NT2/D1 (cell line): Measurements from ENCODE around the gene SLAMF6.

Experiments
- SUZ12 ChIP-seq: IDR thresholded peaks from 2 replicates; pipeline ENCODE4 v1.6.1; 2011; ENCODE audit not compliant: insufficient read length, insufficient read depth; ENCODE audit errors: extremely low read depth
- ZNF274 ChIP-seq: IDR thresholded peaks from 2 replicates; pipeline ENCODE4 v1.6.1; 2011; ENCODE audit warnings: mild to moderate bottlenecking, low read depth, low read length

DNA sequence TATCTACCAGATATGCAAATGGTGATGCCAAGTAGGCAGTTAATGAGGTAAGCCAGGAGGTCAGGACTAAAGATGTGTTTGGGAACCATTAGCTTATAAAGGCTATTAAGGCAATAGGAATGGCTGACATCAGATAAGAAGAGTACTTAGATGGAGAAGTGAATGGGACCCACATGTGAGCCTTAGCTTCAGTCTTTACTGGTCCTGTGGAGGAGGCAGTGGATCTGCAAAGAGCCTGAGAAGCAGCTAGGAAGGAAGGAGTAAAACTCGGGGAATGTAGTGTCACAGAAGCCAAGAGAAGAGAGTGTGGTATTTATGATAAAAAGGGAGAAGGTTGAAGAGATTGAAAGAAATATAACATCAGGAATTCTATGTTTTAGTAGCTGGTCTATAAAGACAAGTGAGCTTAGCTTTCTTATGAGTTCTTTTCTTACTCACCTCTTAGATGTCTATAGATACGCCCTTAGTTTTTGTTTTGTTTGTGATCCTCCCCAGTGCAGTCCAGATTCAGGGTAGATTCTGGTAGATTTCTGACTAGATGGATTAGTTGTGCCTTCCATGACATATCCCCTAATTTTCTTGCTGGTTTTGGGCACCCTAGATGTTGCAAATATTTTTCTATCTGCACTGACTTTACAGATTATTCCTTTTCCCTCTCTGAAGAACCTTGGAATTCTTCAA, 39.4 kb downstream of the SLAMF6 start:
- TF ChIP-seq ZNF274 (no peak), SUZ12 (no peak)
